ENCODE results near the gene TCF19. TPM values are rescaled to one million over a fixed set of nuclear protein-coding genes. Genes with fewer than 3 reads are reported as not detected.

The TCF19 gene
- total RNA-seq: 100 to 1,000 TPM; 122 to 125 TPM

- CTCF ChIA-PET: interaction anchor here (0.8 to 4.0 kb wide), 11 partner anchors 10 to 241 kb away, joined by 3 to 21 read pairs (median 4); no protein-coding TSS in a partner anchor
- Mint-ChIP-seq H3K4me1 (ENCODE audit: low read depth) (peaks cover 40% of the 10 kb centered on the region), H3K9me3 (ENCODE audit: insufficient read depth) (no peaks in the 10 kb centered on the region), H3K27me3 (ENCODE audit: low read depth) (no peaks in the 10 kb centered on the region), H3K36me3 (ENCODE audit: low read depth) (peaks cover 57% of the 10 kb centered on the region), H3K4me3 (peak within 1 kb of the TSS; percentile 91), H3K27ac (peak within 1 kb of the TSS; percentile 81)
- peak; percentile 95 for ATAC-seq
- peak; percentile 100 for DNase-seq
- POLR2A ChIA-PET: interaction anchor here (0.6 to 1.6 kb wide), 8 partner anchors 11 to 470 kb away, joined by 3 to 7 read pairs (median 3); no protein-coding TSS in a partner anchor
Measured at GRCh38 chr6:31158140-31158862, at the start of gene TCF19. TCF19 (plus strand) TSS chr6:31158589; CDS start chr6:31159470, 881 bp downstream.

- Mint-ChIP-seq H3K9me3 (ENCODE audit: insufficient read depth) (no peaks in the 10 kb centered on the region), H3K27me3 (ENCODE audit: low read depth) (peaks cover 15% of the 10 kb centered on the region), H3K27ac (no peak overlapping the region), H3K36me3 (ENCODE audit: low read depth) (no peaks in the 10 kb centered on the region), H3K4me1 (ENCODE audit: low read depth) (no peaks in the 10 kb centered on the region), H3K4me3 (no peak overlapping the region)
- ATAC-seq (no peak), DNase-seq (no peak)
- CTCF ChIA-PET: no interaction called here
- POLR2A ChIA-PET: no interaction called here
Measured at GRCh38 chr6:31110825-31111582, 47.4 kb upstream of the TCF19 start.

GRCh38 chr6:31111712-31112111, 46.7 kb upstream of the TCF19 start:
- H3K36me3 Mint-ChIP-seq (ENCODE audit: low read depth): no peaks in the 10 kb centered on the region
- ChIA-PET CTCF (no interaction called here), POLR2A (no interaction called here)
- H3K27me3 Mint-ChIP-seq (ENCODE audit: low read depth): peaks cover 15% of the 10 kb centered on the region
- DNase-seq (no peak), ATAC-seq (no peak)
- H3K4me3 Mint-ChIP-seq: no peak overlapping the region
- H3K4me1 Mint-ChIP-seq (ENCODE audit: low read depth): no peaks in the 10 kb centered on the region
- H3K27ac Mint-ChIP-seq: no peak overlapping the region
- H3K9me3 Mint-ChIP-seq (ENCODE audit: insufficient read depth): no peaks in the 10 kb centered on the region

GRCh38 chr6:31112478-31112877, 45.9 kb upstream of the TCF19 start, which contains the start of gene C6orf15:
C6orf15 (minus strand) TSS chr6:31112575; CDS start chr6:31112555, 20 bp downstream.
- POLR2A ChIA-PET: no interaction called here
- Mint-ChIP-seq H3K9me3 (ENCODE audit: insufficient read depth) (no peaks in the 10 kb centered on the region), H3K27ac (no peak within 1 kb of the TSS), H3K36me3 (ENCODE audit: low read depth) (no peaks in the 10 kb centered on the region), H3K4me3 (no peak within 1 kb of the TSS), H3K27me3 (ENCODE audit: low read depth) (peaks cover 15% of the 10 kb centered on the region), H3K4me1 (ENCODE audit: low read depth) (no peaks in the 10 kb centered on the region)
- CTCF ChIA-PET: interaction anchor here (1.8 kb wide), 1 partner anchor 25 kb away, joined by 5 read pairs; no protein-coding TSS in a partner anchor
- ATAC-seq (no peak), DNase-seq (no peak)

GRCh38 chr6:31113861-31114540, 44.4 kb upstream of the TCF19 start:
- Mint-ChIP-seq H3K27ac (no peak overlapping the region), H3K27me3 (ENCODE audit: low read depth) (peaks cover 18% of the 10 kb centered on the region), H3K4me3 (no peak overlapping the region), H3K4me1 (ENCODE audit: low read depth) (no peaks in the 10 kb centered on the region), H3K36me3 (ENCODE audit: low read depth) (no peaks in the 10 kb centered on the region), H3K9me3 (ENCODE audit: insufficient read depth) (no peaks in the 10 kb centered on the region)
- POLR2A ChIA-PET: no interaction called here
- CTCF ChIA-PET: interaction anchor here (0.9 to 1.8 kb wide), 3 partner anchors 8 to 198 kb away, joined by 3 to 5 read pairs (median 3); no protein-coding TSS in a partner anchor
- no peak for DNase-seq
- ATAC-seq: no peak

GRCh38 chr6:31114541-31114878, 43.9 kb upstream of the TCF19 start, which contains the start of gene PSORS1C1:
PSORS1C1 (plus strand) TSS chr6:31114800; CDS start chr6:31129633, 14,833 bp downstream.
- DNase-seq: no peak
- Mint-ChIP-seq H3K36me3 (ENCODE audit: low read depth) (no peaks in the 10 kb centered on the region), H3K27me3 (ENCODE audit: low read depth) (peaks cover 18% of the 10 kb centered on the region), H3K27ac (no peak within 1 kb of the TSS), H3K9me3 (ENCODE audit: insufficient read depth) (no peaks in the 10 kb centered on the region), H3K4me3 (no peak within 1 kb of the TSS), H3K4me1 (ENCODE audit: low read depth) (no peaks in the 10 kb centered on the region)
- no peak for ATAC-seq
- ChIA-PET POLR2A (no interaction called here), CTCF (no interaction called here)

- DNase-seq (no peak), ATAC-seq (no peak)
- ChIA-PET CTCF (interaction anchor here (1.7 kb wide), 1 partner anchor 28 kb away, joined by 6 read pairs; no protein-coding TSS in a partner anchor), POLR2A (no interaction called here)
- H3K27ac Mint-ChIP-seq: no peak overlapping the region
- no peaks in the 10 kb centered on the region for H3K9me3 Mint-ChIP-seq (ENCODE audit: insufficient read depth)
- H3K27me3 Mint-ChIP-seq (ENCODE audit: low read depth): peaks cover 12% of the 10 kb centered on the region
- no peaks in the 10 kb centered on the region for H3K36me3 Mint-ChIP-seq (ENCODE audit: low read depth)
- no peaks in the 10 kb centered on the region for H3K4me1 Mint-ChIP-seq (ENCODE audit: low read depth)
- no peak overlapping the region for H3K4me3 Mint-ChIP-seq
Measured at GRCh38 chr6:31114970-31115849, 43.2 kb upstream of the TCF19 start.

- CTCF ChIA-PET: interaction anchor here (1.7 kb wide), 1 partner anchor 29 kb away, joined by 6 read pairs; no protein-coding TSS in a partner anchor
- no peak overlapping the region for H3K4me3 Mint-ChIP-seq
- POLR2A ChIA-PET: no interaction called here
- no peak for DNase-seq
- H3K27me3 Mint-ChIP-seq (ENCODE audit: low read depth): peaks cover 8% of the 10 kb centered on the region
- no peak overlapping the region for H3K27ac Mint-ChIP-seq
- H3K9me3 Mint-ChIP-seq (ENCODE audit: insufficient read depth): no peaks in the 10 kb centered on the region
- no peaks in the 10 kb centered on the region for H3K4me1 Mint-ChIP-seq (ENCODE audit: low read depth)
- H3K36me3 Mint-ChIP-seq (ENCODE audit: low read depth): no peaks in the 10 kb centered on the region
- ATAC-seq: no peak
Measured at GRCh38 chr6:31115941-31116560, 42.3 kb upstream of the TCF19 start.

GRCh38 chr6:31116661-31117385, 41.6 kb upstream of the TCF19 start:
- ATAC-seq (no peak), DNase-seq (no peak)
- POLR2A ChIA-PET: no interaction called here
- H3K4me3 Mint-ChIP-seq: no peak overlapping the region
- no peaks in the 10 kb centered on the region for H3K36me3 Mint-ChIP-seq (ENCODE audit: low read depth)
- H3K9me3 Mint-ChIP-seq (ENCODE audit: insufficient read depth): no peaks in the 10 kb centered on the region
- H3K27me3 Mint-ChIP-seq (ENCODE audit: low read depth): peaks cover 8% of the 10 kb centered on the region
- no peaks in the 10 kb centered on the region for H3K4me1 Mint-ChIP-seq (ENCODE audit: low read depth)
- no peak overlapping the region for H3K27ac Mint-ChIP-seq
- CTCF ChIA-PET: interaction anchor here (1.7 kb wide), 1 partner anchor 29 kb away, joined by 6 read pairs; no protein-coding TSS in a partner anchor

- ChIA-PET POLR2A (interaction anchor here (0.6 kb wide), 1 partner anchor 28 kb away, joined by 3 read pairs; no protein-coding TSS in a partner anchor), CTCF (interaction anchor here (0.5 to 2.3 kb wide), 3 partner anchors 12 to 39 kb away, joined by 3 to 8 read pairs (median 4); no protein-coding TSS in a partner anchor)
- H3K9me3 Mint-ChIP-seq (ENCODE audit: insufficient read depth): no peaks in the 10 kb centered on the region
- H3K4me3 Mint-ChIP-seq: no peak overlapping the region
- peaks cover 8% of the 10 kb centered on the region for H3K27me3 Mint-ChIP-seq (ENCODE audit: low read depth)
- ATAC-seq (no peak), DNase-seq (no peak)
- no peaks in the 10 kb centered on the region for H3K36me3 Mint-ChIP-seq (ENCODE audit: low read depth)
- no peaks in the 10 kb centered on the region for H3K4me1 Mint-ChIP-seq (ENCODE audit: low read depth)
- no peak overlapping the region for H3K27ac Mint-ChIP-seq
Measured at GRCh38 chr6:31118178-31118577, 40.2 kb upstream of the TCF19 start.

All from activated CD8-positive, alpha-beta T cell treated with anti-CD3 and anti-CD28 coated beads, Interleukin-2, amount 10 ng/mL, durations not matched to agents 7 days and 5 days (primary cell).